LNCAP (cell line): ENCODE results near the gene SLC25A12.

Experiments
- CTCF ChIP-seq: fragments of 450-650 bp; IDR thresholded peaks from 2 replicates; pipeline ENCODE4 v1.5.1; 2017; ENCODE audit warnings: mild to moderate bottlenecking

Gene SLC25A12

GRCh38 chr2:171862501-171862900, 31.5 kb downstream of the SLC25A12 start:
- TF ChIP-seq CTCF = no peak

- TF ChIP-seq CTCF = no peak
Measured at GRCh38 chr2:171858397-171858958, 35.6 kb downstream of the SLC25A12 start.

DNA sequence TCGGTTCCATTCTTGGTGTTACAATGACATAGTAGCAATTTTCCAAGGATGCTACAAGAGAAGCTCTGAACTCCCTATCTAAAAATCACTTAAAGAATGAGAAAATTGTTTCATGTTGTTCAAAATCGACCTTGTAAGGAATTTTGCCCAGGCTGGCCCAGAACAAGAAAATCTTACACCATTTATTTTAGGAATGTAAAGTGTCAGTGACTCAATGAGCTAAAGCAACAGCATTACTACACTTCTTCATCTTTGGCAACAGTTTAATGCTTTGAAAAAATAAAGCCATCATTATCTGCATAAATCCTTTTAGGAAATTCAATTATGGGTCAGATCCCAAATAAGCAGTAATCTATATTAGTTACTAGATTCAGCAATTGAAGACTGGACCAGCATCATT, 38.6 kb downstream of the SLC25A12 start:
- no peak for TF ChIP-seq CTCF

- TF ChIP-seq CTCF = no peak
Measured at GRCh38 chr2:171852366-171852888, 41.6 kb downstream of the SLC25A12 start.

GRCh38 chr2:171847627-171848026, 46.4 kb downstream of the SLC25A12 start:
- no peak for TF ChIP-seq CTCF

DNA sequence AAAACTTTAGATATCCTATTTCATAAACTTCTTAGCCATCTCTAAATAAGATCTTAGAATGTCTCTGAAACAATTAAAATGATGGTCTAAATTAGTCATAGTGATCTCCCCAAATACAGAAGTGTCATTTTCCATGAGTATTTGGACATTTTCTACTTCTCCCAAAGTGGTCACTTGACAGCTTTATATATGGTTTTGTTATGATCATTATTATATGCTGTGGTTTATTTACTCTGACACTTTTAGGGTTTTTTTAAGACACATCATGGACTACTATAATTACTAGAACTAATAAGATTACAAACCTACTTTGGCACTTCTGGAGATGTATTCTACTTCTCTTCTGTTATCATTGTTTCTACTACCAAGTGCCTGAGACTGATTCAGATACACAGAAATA, 47.1 kb downstream of the SLC25A12 start:
- TF ChIP-seq CTCF = no peak

GRCh38 chr2:171841996-171842395, 52.0 kb downstream of the SLC25A12 start:
- TF ChIP-seq CTCF = no peak

DNA sequence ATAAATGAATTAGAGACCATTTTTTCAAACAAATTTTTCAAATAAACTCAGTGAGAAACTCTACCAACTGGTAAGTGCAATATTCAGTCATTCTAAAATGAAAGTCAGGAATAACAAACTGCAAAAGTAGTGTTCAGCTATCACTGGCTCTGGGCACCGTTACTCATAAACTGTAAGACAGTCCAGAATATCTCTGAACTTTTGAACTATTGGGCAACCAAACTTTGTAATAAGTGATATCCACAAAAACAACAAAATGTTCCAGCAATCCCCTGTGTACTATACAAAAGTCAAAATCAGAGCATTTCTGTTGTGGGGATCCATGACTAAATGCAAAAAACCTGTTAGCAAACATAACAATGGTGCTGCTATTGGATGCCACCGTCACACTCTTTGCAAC, 56.3 kb downstream of the SLC25A12 start:
- no peak for TF ChIP-seq CTCF
